ENCODE data around the gene MRO.

- no peak for TF ChIP-seq ESRRA (IDR thresholded peaks at IDR 0.05; ENCODE audit: borderline replicate concordance, low read length)
- no peak for TF ChIP-seq RFX5 (IDR thresholded peaks at IDR 0.05)
- no peak for TF ChIP-seq REST (IDR thresholded peaks at IDR 0.05)
- no peak for TF ChIP-seq MAX (IDR thresholded peaks at IDR 0.05)
- TF ChIP-seq POLR2A (IDR thresholded peaks at IDR 0.05; ENCODE audit: low read length): no peak
- TF ChIP-seq CTCF (IDR thresholded peaks at IDR 0.05): no peak
- TF ChIP-seq HOXA7 (CRISPR knock-in tag; IDR thresholded peaks at IDR 0.05): no peak
- no peak for TF ChIP-seq ZSCAN20 (CRISPR knock-in tag; IDR thresholded peaks at IDR 0.05)
- no peak for TF ChIP-seq SMC3 (IDR thresholded peaks at IDR 0.05)
- no peak for TF ChIP-seq HES2 (IDR thresholded peaks at IDR 0.05)
- no peak for TF ChIP-seq MYC (IDR thresholded peaks at IDR 0.05; ENCODE audit: borderline replicate concordance, low read length)
- no peak for TF ChIP-seq ZFP36 (IDR thresholded peaks at IDR 0.05; ENCODE audit: borderline replicate concordance, partially characterized antibody)
- no peak for TF ChIP-seq EP300 (IDR thresholded peaks at IDR 0.05)
- TF ChIP-seq RCOR1 (IDR thresholded peaks at IDR 0.05; ENCODE audit: low read depth, low read length): no peak
Observed at GRCh38 chr18:50822756-50823155, 2.9 kb upstream of the MRO start.

Data from A549 (cell line).